GM12892 (cell line): Measurements from ENCODE around the gene RABL6.
"Not testable (repeated sequence)": the region's sequence is repeated elsewhere in the genome, so short reads cannot be mapped to it uniquely, and the experiment has no call there.

Source experiments
- POLR2A ChIP-seq: IDR thresholded peaks from 2 replicates; pipeline ENCODE4 v1.6.1; 2011; ENCODE audit warnings: low read depth, low read length, control low read depth
- POLR2AphosphoS5 ChIP-seq: IDR thresholded peaks from 2 replicates; pipeline ENCODE4 v1.6.1; 2011; ENCODE audit warnings: low read depth, low read length, control low read depth
- TAF1 ChIP-seq: IDR thresholded peaks from 2 replicates; pipeline ENCODE4 v1.6.1; 2011; ENCODE audit warnings: low read depth, mild to moderate bottlenecking, control low read depth, low read length, borderline replicate concordance

GRCh38 chr9:136882947-136883283 lies 75.2 kb downstream of the RABL6 start:
- TF ChIP-seq POLR2AphosphoS5, POLR2A, TAF1: not testable (repeated sequence)
